GM06990 (cell line): ENCODE data around the gene TMEM117.
A peak's percentile ranks its signal among the peaks of the same experiment; 100 is the strongest.

Experiments used
- DNase-seq: peaks from one replicate; pipeline ENCODE4 v3.0.0-alpha.2; 2011; ENCODE audit not compliant: insufficient read length; ENCODE audit errors: extremely low read depth
- H3K27me3 ChIP-seq: replicated peaks from 2 replicates; pipeline ENCODE4 v1.6.0; 2011; ENCODE audit warnings: low read length; ENCODE audit not compliant: control insufficient read depth, insufficient read depth
- H3K36me3 ChIP-seq: 2 replicates; pipeline ENCODE4 v1.5.1; 2011; ENCODE audit warnings: low read length; ENCODE audit not compliant: control insufficient read depth, insufficient read depth
- H3K4me3 ChIP-seq: replicated peaks from 2 replicates; pipeline ENCODE4 v1.5.1; 2011; ENCODE audit warnings: low read depth, mild to moderate bottlenecking, control low read depth, low read length
- CTCF ChIP-seq: IDR thresholded peaks from 2 replicates; pipeline ENCODE4 v1.5.1; 2011; ENCODE audit warnings: low read length, control low read depth, mild to moderate bottlenecking, inconsistent platforms; ENCODE audit not compliant: insufficient read depth, poor library complexity, severe bottlenecking

Gene TMEM117

GRCh38 chr12:43951286-43951685, 115.4 kb downstream of the TMEM117 start:
- DNase-seq: no peak
- no peaks in the 10 kb centered on the region for H3K36me3 ChIP-seq
- H3K4me3 ChIP-seq: no peak overlapping the region
- no peak for TF ChIP-seq CTCF
- no peaks in the 10 kb centered on the region for H3K27me3 ChIP-seq

GRCh38 chr12:43957732-43958372, 122.0 kb downstream of the TMEM117 start:
- Histone ChIP-seq H3K4me3 (no peak overlapping the region), H3K36me3 (no peaks in the 10 kb centered on the region), H3K27me3 (no peaks in the 10 kb centered on the region)
- TF ChIP-seq CTCF: peak; percentile 44
- DNase-seq: peak; percentile 10

GRCh38 chr12:43964033-43964432, 128.2 kb downstream of the TMEM117 start:
- Histone ChIP-seq H3K36me3 (no peaks in the 10 kb centered on the region), H3K4me3 (no peak overlapping the region), H3K27me3 (no peaks in the 10 kb centered on the region)
- TF ChIP-seq CTCF: no peak
- no peak for DNase-seq

DNA sequence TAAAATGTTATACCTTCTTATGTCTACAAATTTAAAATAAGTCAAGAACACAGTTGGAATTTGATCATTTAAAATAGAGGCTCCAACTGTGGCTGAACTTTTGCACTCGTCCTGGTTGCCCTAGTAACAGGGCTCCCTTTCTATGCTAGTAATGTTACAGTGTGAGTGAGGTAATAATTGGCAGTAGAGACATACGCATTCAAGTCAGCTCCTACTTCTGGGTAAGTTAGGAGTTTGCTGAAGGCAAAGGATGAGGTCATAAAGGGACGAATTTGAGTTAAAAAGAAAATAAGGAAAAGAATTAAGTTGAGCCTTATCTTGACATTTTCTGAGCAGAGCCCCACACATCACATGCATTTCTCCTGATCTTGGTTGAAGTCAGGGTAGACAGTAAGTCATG, 129.1 kb downstream of the TMEM117 start:
- no peaks in the 10 kb centered on the region for H3K36me3 ChIP-seq
- no peaks in the 10 kb centered on the region for H3K27me3 ChIP-seq
- TF ChIP-seq CTCF: no peak
- DNase-seq: no peak
- no peak overlapping the region for H3K4me3 ChIP-seq

DNA sequence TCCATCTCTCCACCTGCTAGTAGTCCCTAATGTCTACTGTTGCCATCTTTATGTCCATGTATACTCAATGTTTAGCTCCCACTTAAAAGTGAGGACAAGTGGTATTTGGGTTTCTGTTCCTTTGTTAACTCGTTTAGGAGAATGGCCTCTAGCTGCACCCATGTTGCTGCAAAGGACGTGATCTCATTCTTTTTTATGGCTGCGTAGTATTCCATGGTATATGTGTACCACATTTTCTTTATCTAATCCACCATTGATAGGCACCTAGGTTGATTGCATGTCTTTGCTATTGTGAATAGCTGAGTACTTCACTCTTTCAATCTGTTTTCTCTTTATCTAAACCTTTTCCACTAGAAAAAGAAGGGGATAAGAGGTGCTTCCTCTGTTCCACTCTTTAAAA, 130.0 kb downstream of the TMEM117 start:
- H3K36me3 ChIP-seq: no peaks in the 10 kb centered on the region
- DNase-seq: no peak
- TF ChIP-seq CTCF: no peak
- H3K4me3 ChIP-seq: no peak overlapping the region
- H3K27me3 ChIP-seq: no peaks in the 10 kb centered on the region

DNA sequence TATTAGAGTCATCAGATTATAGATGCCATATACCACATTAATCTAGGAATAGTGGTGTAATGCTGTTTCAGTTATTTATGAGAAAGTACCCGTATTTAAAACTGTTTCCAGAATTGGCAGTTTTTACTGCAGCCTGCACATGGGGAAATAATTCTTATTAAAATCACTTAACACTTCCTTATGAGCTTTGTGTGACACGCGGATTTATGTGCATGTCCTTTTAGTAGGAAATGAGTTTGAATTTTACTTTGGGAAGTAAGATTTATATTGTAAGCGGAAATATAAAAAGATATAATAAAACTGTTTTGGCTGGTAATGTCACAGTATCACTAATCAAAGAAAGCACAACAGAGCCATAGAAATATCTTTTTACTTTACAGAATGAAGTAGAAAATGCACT, 132.9 kb downstream of the TMEM117 start:
- DNase-seq: no peak
- H3K36me3 ChIP-seq: no peaks in the 10 kb centered on the region
- H3K27me3 ChIP-seq: no peaks in the 10 kb centered on the region
- TF ChIP-seq CTCF: no peak
- H3K4me3 ChIP-seq: no peak overlapping the region
